GOT3 (cell line): ENCODE measurements around the gene FBXL12.
A peak's percentile ranks its signal among the peaks of the same experiment; 100 is the strongest.
"Not testable (repeated sequence)": the region's sequence is repeated elsewhere in the genome, so short reads cannot be mapped to it uniquely, and the experiment has no call there.

Experiments used
- DNase-seq: peaks from one replicate; lab custom pipeline; 2025; ENCODE audit warnings: mixed read lengths; lab: John Stamatoyannopoulos, UW

Gene FBXL12

GRCh38 chr19:9792206-9793070 lies 26.4 kb downstream of the FBXL12 start:
- DNase-seq: peak; percentile 65

GRCh38 chr19:9791552-9792205 lies 27.2 kb downstream of the FBXL12 start:
- DNase-seq: peak; percentile 65

GRCh38 chr19:9791073-9791367 lies 27.9 kb downstream of the FBXL12 start:
- DNase-seq: not testable (repeated sequence)

- DNase-seq: not testable (repeated sequence)
Measured at GRCh38 chr19:9789579-9789978, 29.3 kb downstream of the FBXL12 start.

GRCh38 chr19:9789066-9789465 lies 29.8 kb downstream of the FBXL12 start:
- no peak for DNase-seq

- not testable (repeated sequence) for DNase-seq
Measured at GRCh38 chr19:9788604-9789003, 30.3 kb downstream of the FBXL12 start.

GRCh38 chr19:9786819-9787218 lies 32.1 kb downstream of the FBXL12 start:
- DNase-seq: no peak

- DNase-seq: no peak
Measured at GRCh38 chr19:9786342-9786741, 32.5 kb downstream of the FBXL12 start.

GRCh38 chr19:9785367-9786331 lies 33.2 kb downstream of the FBXL12 start:
- DNase-seq: peak; percentile 60

- not testable (repeated sequence) for DNase-seq
Measured at GRCh38 chr19:9784163-9784496, 34.7 kb downstream of the FBXL12 start.

- no peak for DNase-seq
Measured at GRCh38 chr19:9782338-9782737, 36.5 kb downstream of the FBXL12 start.

GRCh38 chr19:9768175-9769112 lies 50.4 kb downstream of the FBXL12 start, which contains the start of gene ZNF846:
Gene ZNF846 (minus strand): TSS chr19:9768738. CDS start chr19:9764950, 3,788 bp downstream.
- DNase-seq: peak; percentile 83
